Ovary (tissue), 3 donors: ENCODE results near the gene LARGE1.

Experiments used
- EP300 ChIP-seq: sonication (generic); formaldehyde crosslinking; IDR thresholded peaks from one replicate; pipeline ENCODE4 v1.6.1; 2017; ENCODE audit warnings: antibody characterized with exemption
- TF ChIP-seq, protein P1 (sequence below), 3 donors: fragments of 450-650 bp in 2 of 3; fragments of 200-600 bp in 1 of 3; IDR thresholded peaks; one replicate each; pipeline versions ENCODE4 v1.5.1 to v1.8.0; 2016 to 2022; ENCODE audit warnings: antibody characterized with exemption in 3 of 3, mild to moderate bottlenecking in 1 of 3
- donor health status: DM: no; HTN: no; CAD: no.

DNA sequence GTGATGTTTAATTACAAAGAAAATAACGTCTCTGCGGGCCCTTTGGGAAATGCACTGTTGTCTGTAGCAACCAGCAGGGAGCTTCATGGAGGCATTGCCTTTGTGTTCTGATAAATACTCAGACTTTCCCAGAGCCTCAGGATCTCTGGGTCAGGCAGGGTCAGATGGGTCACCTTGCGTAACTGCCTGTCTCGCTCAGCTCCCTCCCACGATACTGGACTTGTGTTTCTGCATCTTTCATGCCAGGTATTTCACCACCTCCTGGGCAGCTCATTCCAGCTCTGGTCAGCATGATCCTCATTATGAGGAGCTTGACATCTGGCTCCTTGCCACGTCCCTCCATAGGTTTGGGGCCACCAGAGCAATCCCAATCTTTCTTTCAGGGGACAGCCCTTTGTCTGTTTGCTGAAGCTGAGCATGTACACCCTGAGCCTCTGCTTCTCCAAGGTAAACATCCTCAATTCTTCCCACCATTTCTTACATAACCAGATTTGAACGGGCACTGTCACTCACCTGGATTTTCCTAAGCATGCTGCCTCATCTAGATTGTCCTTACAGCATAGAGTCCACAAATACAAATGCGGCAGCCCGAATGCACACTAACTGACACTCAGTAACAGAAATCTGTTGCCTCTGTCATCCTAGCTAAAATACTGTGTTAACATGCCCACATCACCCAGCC lies 162.3 kb downstream of the LARGE1 start:
- TF ChIP-seq, protein P1, sequence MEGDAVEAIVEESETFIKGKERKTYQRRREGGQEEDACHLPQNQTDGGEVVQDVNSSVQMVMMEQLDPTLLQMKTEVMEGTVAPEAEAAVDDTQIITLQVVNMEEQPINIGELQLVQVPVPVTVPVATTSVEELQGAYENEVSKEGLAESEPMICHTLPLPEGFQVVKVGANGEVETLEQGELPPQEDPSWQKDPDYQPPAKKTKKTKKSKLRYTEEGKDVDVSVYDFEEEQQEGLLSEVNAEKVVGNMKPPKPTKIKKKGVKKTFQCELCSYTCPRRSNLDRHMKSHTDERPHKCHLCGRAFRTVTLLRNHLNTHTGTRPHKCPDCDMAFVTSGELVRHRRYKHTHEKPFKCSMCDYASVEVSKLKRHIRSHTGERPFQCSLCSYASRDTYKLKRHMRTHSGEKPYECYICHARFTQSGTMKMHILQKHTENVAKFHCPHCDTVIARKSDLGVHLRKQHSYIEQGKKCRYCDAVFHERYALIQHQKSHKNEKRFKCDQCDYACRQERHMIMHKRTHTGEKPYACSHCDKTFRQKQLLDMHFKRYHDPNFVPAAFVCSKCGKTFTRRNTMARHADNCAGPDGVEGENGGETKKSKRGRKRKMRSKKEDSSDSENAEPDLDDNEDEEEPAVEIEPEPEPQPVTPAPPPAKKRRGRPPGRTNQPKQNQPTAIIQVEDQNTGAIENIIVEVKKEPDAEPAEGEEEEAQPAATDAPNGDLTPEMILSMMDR (IDR thresholded peaks at IDR 0.05) = no peak
- TF ChIP-seq EP300 = no peak
